Heart left ventricle (tissue), 16 donors: ENCODE results near the gene SCFD2. TPM values are rescaled to one million over a fixed set of nuclear protein-coding genes. Genes with fewer than 3 reads are reported as not detected.

ENCODE experiments used
- ATAC-seq, 4 donors: fragments of 200-7000 bp; cut with Tn5 transposase; one replicate each; pipeline ENCODE4 v1.9.1; 2020 to 2022; ENCODE audit warnings: moderate library complexity in 4 of 4, mild to moderate bottlenecking in 3 of 4, moderate number of reproducible peaks in 1 of 4
- DNase-seq, 5 donors: peaks; one replicate each; pipeline ENCODE4 v3.0.0-alpha.2; 2020
- H3K27ac ChIP-seq, 12 donors: fragments of 200-600 bp; sonication (generic) in 4 of 12; one replicate each; pipeline versions ENCODE4 v1.5.0 to v1.8.0; 2016 to 2022; ENCODE audit warnings: mild to moderate bottlenecking in 2 of 12
- H3K27me3 ChIP-seq, 9 donors: fragments of 200-600 bp; sonication (generic) in 2 of 9; one replicate each; pipeline versions ENCODE4 v1.5.1 to v1.8.0; 2016 to 2022; ENCODE audit warnings: mild to moderate bottlenecking in 3 of 9
- H3K36me3 ChIP-seq, 9 donors: fragments of 200-600 bp; sonication (generic) in 2 of 9; one replicate each; pipeline versions ENCODE4 v1.5.0 to v1.8.0; 2018 to 2022; ENCODE audit warnings: mild to moderate bottlenecking in 2 of 9
- H3K4me1 ChIP-seq, 12 donors: fragments of 200-600 bp; sonication (generic) in 4 of 12; one replicate each; pipeline versions ENCODE4 v1.5.0 to v1.8.0; 2016 to 2022; ENCODE audit warnings: mild to moderate bottlenecking in 3 of 12
- H3K4me3 ChIP-seq, 12 donors: fragments of 200-600 bp; sonication (generic) in 4 of 12; one replicate each; pipeline versions ENCODE4 v1.5.0 to v1.8.0; 2017 to 2022; ENCODE audit warnings: mild to moderate bottlenecking in 9 of 12, moderate library complexity in 4 of 12
- H3K9me3 ChIP-seq, 12 donors: fragments of 200-600 bp; sonication (generic) in 4 of 12; one replicate each; pipeline versions ENCODE4 v1.5.0 to v1.8.0; 2016 to 2022; ENCODE audit warnings: mild to moderate bottlenecking in 1 of 12
- POLR2A ChIP-seq, 2 donors: fragments of 450-650 bp; IDR thresholded peaks; one replicate each; pipeline ENCODE4 v1.6.1; 2017; ENCODE audit warnings: antibody characterized with exemption in 2 of 2, mild to moderate bottlenecking in 2 of 2, moderate library complexity in 2 of 2
- WGBS, 4 donors: extraction: QIAGEN DNeasy Blood & Tissue Kit in 2 of 4; methylation state at CpG; one replicate each; pipeline versions ENCODE4 v1.1.5 to v1.1.7; 2013 to 2018; 5-methylcytosine and 5-hydroxymethylcytosine counted together
- intact Hi-C, 10 donors: fragments of 100-400 bp; cut with DNase I; formaldehyde crosslinking; loops; one replicate each; pipeline versions ENCODE4 v1.11.1 to v1.14.2; 2022
- polyA plus RNA-seq, 2 donors: library from polyadenylated mRNA; stranded (reverse); fragments of 200-250 nt; gene quantifications; one replicate each; pipeline ENCODE4 v1.2.3, GENCODE V29; 2013
- total RNA-seq, 9 donors: library from RNA; depleted of rRNA in 2 of 9; stranded (reverse); fragments of >200 nt in 2 of 9; fragmentation: NEBNext Ultra II Directional in 3 of 9; extraction: Animal tissue kit (Norgen Biotek cat#: 25700) in 3 of 9; gene quantifications; one replicate each; pipeline versions ENCODE4 v1.1.0 to v1.2.4, GENCODE V29; 2016 to 2023
- TF ChIP-seq, protein P1 (sequence below), 12 donors: fragments of 200-600 bp; sonication (generic) in 4 of 12; IDR thresholded peaks; one replicate each; pipeline versions ENCODE4 v1.5.0 to v1.8.0; 2018 to 2022; ENCODE audit warnings: antibody characterized with exemption in 12 of 12, mild to moderate bottlenecking in 5 of 12
- donor health status: ischemic (EF 13 %, LVEDD 7.1; RV severe dilation, severe dysfunction).
- donor health status: healthy with polysubstance abuse.
- donor health status: DM: no; HTN: yes; CAD: no.
- donor health status: DM: no; HTN: no; CAD: no.
- donor health status: ischemic (EF 25% LVEDD 6.9; RV normal size, moderate dysfunction).
- donor health status: ischemic (EF 25% LVEDD 5.7; RV mildly dilated, moderate dysfunction).
- donor health status: healthy.
- donor health status: DM: yes; HTN: yes; CAD: no.
- donor health status: ischemic (EF 35%, LVEDD 5.7; RV mildly dilated, moderate dysfunction).
- donor health status: nonischemic (EF 11% LVEDD 7.7; RV severe dilation, severe dysfunction).
- donor health status: DM: yes; HTN: yes; CAD: no.
- donor health status: PGD.
- donor health status: ischemic (EF 29% LVEDD 5.4; RV normal size, mild dysfunction).
- donor health status: nonischemic (EF 23%, LVEDD 6.1; RV moderate dilation, normal function).

Gene SCFD2
- total and polyA plus RNA-seq, 11 donors = 3.7 to 14.0 (median 9.8) TPM

DNA sequence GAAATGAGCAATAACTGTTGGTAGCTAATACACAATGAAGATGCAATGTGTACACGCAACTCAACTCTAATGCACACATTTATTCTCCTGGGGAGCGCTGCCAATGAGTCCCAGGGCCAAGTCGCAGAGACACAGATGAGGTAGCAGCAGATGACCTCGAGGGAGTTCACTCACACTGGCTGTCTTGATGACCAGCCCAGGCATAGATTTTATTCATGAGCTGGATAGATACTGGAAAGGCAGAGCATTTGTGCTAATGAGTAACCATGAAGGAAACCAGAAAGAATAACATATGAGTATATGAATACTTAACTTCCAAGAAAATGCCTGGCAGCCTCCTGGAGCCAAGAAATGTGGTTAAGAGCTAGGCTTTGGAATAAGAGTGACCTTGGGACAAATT, 461.4 kb downstream of the SCFD2 start:
- Histone ChIP-seq H3K36me3 (peaks cover 0 to 8% (median 0%) of the 10 kb centered on the region in 9 donors), H3K4me1 (peaks cover 0 to 4% (median 0%) of the 10 kb centered on the region in 12 donors), H3K27me3 (no peaks in the 10 kb centered on the region), H3K27ac (no peak overlapping the region), H3K9me3 (peaks cover 0 to 3% (median 0%) of the 10 kb centered on the region in 12 donors), H3K4me3 (no peak overlapping the region)
- DNase-seq (no peak), ATAC-seq (no peak)
- WGBS, 4 donors = 88 to 95% (median 93%) methylated on average over 4 of the region's 4 CpGs
- no peak for TF ChIP-seq POLR2A (IDR thresholded peaks at IDR 0.05)
- TF ChIP-seq, protein P1, sequence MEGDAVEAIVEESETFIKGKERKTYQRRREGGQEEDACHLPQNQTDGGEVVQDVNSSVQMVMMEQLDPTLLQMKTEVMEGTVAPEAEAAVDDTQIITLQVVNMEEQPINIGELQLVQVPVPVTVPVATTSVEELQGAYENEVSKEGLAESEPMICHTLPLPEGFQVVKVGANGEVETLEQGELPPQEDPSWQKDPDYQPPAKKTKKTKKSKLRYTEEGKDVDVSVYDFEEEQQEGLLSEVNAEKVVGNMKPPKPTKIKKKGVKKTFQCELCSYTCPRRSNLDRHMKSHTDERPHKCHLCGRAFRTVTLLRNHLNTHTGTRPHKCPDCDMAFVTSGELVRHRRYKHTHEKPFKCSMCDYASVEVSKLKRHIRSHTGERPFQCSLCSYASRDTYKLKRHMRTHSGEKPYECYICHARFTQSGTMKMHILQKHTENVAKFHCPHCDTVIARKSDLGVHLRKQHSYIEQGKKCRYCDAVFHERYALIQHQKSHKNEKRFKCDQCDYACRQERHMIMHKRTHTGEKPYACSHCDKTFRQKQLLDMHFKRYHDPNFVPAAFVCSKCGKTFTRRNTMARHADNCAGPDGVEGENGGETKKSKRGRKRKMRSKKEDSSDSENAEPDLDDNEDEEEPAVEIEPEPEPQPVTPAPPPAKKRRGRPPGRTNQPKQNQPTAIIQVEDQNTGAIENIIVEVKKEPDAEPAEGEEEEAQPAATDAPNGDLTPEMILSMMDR (IDR thresholded peaks at IDR 0.05) = no peak
- intact Hi-C loops = no loop called here

DNA sequence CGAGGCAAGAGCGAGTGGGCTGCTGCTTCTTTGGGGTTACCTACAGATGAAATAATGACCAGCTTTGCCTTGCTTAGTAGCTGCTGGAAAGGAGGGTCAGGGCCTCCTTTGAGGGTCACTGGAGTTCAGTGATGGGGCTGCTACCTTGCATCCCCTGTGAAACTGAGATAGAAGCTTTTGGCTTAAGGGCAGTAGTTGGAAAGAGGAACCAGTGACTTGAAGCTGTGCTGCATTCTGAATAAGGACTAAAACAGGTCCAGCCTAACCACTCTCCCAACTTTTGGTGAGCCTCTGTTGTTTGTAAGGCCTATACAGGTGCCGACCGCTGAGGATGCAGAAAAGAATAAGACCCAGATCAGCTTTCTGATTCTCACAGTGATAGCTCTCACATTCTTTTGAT, 462.6 kb downstream of the SCFD2 start:
- Histone ChIP-seq H3K4me1 (peaks cover 0 to 4% (median 0%) of the 10 kb centered on the region in 12 donors), H3K27ac (no peak overlapping the region), H3K4me3 (no peak overlapping the region), H3K27me3 (no peaks in the 10 kb centered on the region), H3K9me3 (peaks cover 0 to 3% (median 0%) of the 10 kb centered on the region in 12 donors), H3K36me3 (peaks cover 0 to 8% (median 0%) of the 10 kb centered on the region in 9 donors)
- no peak for DNase-seq
- TF ChIP-seq, protein P1 (IDR thresholded peaks at IDR 0.05) = no peak
- no peak for TF ChIP-seq POLR2A (IDR thresholded peaks at IDR 0.05)
- 95 to 100% (median 100%) methylated on average over 4 of the region's 4 CpGs for WGBS, 4 donors
- no peak for ATAC-seq
- intact Hi-C loops = no loop called here

DNA sequence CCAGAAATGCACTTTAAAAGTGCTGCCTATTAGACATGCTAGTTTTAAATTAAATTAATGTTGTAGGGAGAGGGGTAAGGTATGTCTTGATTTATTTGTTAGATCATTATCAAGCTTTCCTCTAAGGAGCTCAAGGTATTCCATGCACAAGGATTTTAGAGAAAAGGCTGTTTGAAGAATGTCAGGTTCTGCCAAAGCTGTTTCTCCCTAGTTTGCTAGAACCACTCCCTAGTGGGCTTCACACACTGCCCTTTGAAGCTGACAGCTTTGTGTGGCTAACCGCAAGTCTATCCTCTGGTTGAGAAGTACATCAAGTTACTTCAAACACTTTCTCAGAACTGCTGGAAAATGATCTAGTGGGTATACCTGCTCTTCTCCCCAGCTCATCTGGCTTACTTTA, 471.4 kb downstream of the SCFD2 start:
- intact Hi-C loops = no loop called here
- DNase-seq = no peak
- no peak overlapping the region for H3K4me3 ChIP-seq
- no peak for TF ChIP-seq POLR2A (IDR thresholded peaks at IDR 0.05)
- TF ChIP-seq, protein P1 (IDR thresholded peaks at IDR 0.05) = no peak
- H3K27ac ChIP-seq = no peak overlapping the region
- no peak for ATAC-seq
- H3K36me3 ChIP-seq = no peaks in the 10 kb centered on the region
- no peaks in the 10 kb centered on the region for H3K9me3 ChIP-seq
- no peaks in the 10 kb centered on the region for H3K27me3 ChIP-seq
- WGBS, 4 donors = 89 to 100% (median 93%) methylated on average over 1 of the region's 1 CpG
- H3K4me1 ChIP-seq = no peaks in the 10 kb centered on the region

DNA sequence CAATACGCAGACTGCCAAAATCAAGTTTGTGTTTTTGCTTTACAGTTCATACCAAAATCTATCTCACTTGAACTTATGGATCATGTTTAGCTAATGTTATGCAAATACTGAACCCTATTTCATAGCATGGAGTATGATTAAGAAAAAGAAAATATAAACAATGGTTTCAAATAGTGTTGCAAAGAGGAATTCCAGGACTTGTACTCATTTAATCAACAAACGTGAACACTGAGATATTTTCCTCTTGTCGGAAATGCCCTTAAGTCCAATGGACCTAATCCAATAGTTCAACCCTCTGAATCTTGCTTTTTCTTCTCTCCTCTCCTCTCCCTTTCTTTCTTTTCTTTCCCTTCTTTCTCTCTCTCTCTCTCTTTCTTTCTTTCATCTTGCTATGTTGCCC, 473.0 kb downstream of the SCFD2 start:
- WGBS, 4 donors = 82 to 91% (median 89%) methylated on average over 3 of the region's 3 CpGs
- Histone ChIP-seq H3K9me3 (no peaks in the 10 kb centered on the region), H3K4me1 (no peaks in the 10 kb centered on the region), H3K36me3 (no peaks in the 10 kb centered on the region), H3K27ac (no peak overlapping the region), H3K4me3 (no peak overlapping the region), H3K27me3 (no peaks in the 10 kb centered on the region)
- DNase-seq = no peak
- TF ChIP-seq, protein P1 (IDR thresholded peaks at IDR 0.05) = no peak
- no peak for TF ChIP-seq POLR2A (IDR thresholded peaks at IDR 0.05)
- ATAC-seq = no peak
- intact Hi-C loops = no loop called here
